Immature natural killer cell (primary cell): ENCODE measurements around the gene CARD16. TPM values are rescaled to one million over a fixed set of nuclear protein-coding genes. Genes with fewer than 3 reads are reported as not detected.

Experiments
- DNase-seq, 3 donors: peaks; one replicate each; pipeline ENCODE4 v3.0.0; 2022; ENCODE audit warnings: mixed read lengths in 1 of 3
- H3K27ac Mint-ChIP-seq, 6 donors: one replicate each; pipeline ENCODE4 v1.8.0; 2020; ENCODE audit warnings: mixed read lengths in 6 of 6, mild to moderate bottlenecking in 5 of 6, inconsistent platforms in 4 of 6, moderate library complexity in 3 of 6
- H3K27me3 Mint-ChIP-seq, 3 donors: one replicate each; pipeline ENCODE4 v1.8.0; 2020 to 2021; ENCODE audit warnings: low read depth in 3 of 3, mild to moderate bottlenecking in 3 of 3, mixed read lengths in 3 of 3, moderate library complexity in 3 of 3, inconsistent platforms in 1 of 3
- H3K36me3 Mint-ChIP-seq, 3 donors: one replicate each; pipeline ENCODE4 v1.8.0; 2020; ENCODE audit warnings: mixed read lengths in 3 of 3, inconsistent platforms in 2 of 3, mild to moderate bottlenecking in 2 of 3
- H3K4me1 Mint-ChIP-seq, 2 donors: one replicate each; pipeline ENCODE4 v1.8.0; 2020; ENCODE audit warnings: inconsistent platforms in 2 of 2, mild to moderate bottlenecking in 2 of 2, mixed read lengths in 2 of 2, moderate library complexity in 1 of 2
- H3K4me3 Mint-ChIP-seq, 5 donors: one replicate each; pipeline ENCODE4 v1.8.0; 2020; ENCODE audit warnings: mild to moderate bottlenecking in 5 of 5, mixed read lengths in 5 of 5, inconsistent platforms in 3 of 5, moderate library complexity in 3 of 5
- H3K9me3 Mint-ChIP-seq, 6 donors: one replicate each; pipeline ENCODE4 v1.8.0; 2020; ENCODE audit warnings: mild to moderate bottlenecking in 6 of 6, mixed read lengths in 6 of 6, inconsistent platforms in 4 of 6, moderate library complexity in 3 of 6
- polyA plus RNA-seq, 3 donors: library from polyadenylated mRNA; unstranded; fragments of 300-500 nt; fragmentation: Illumina TruSeq; gene quantifications; one replicate each; pipeline ENCODE4 v1.2.3, GENCODE V29; 2021

CARD16 gene
- polyA plus RNA-seq, 3 donors from 2014 or later: 297 to 386 (median 368) TPM

GRCh38 chr11:105000167-105000566 is 45.0 kb downstream of the CARD16 start:
- Mint-ChIP-seq H3K27me3 (no peaks in the 10 kb centered on the region), H3K9me3 (no peaks in the 10 kb centered on the region), H3K4me1 (peaks cover 8% of the 10 kb centered on the region in 2 donors), H3K4me3 (no peak overlapping the region), H3K27ac (peak overlapping the region in 2 of 6 donors; percentile 15 to 21), H3K36me3 (no peaks in the 10 kb centered on the region)
- no peak for DNase-seq

DNA sequence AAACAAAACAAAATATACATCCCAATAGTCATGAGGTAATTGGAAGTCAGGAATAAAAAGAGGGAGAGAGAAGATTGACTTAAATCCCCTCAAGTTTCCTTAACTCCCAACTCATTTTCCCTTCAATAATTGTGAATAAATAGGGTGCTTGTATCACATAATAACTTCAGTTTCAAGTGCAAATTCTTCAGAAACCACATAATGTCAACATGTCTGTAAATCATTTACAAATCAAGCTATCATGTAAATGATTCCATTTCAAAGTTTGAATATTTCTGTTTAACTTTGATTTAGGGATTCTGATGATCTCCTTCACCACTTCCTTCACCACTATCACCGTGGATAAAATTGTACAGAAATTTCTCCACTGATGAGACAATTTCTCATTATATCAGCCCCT is 45.4 kb downstream of the CARD16 start:
- Mint-ChIP-seq H3K27me3 (no peaks in the 10 kb centered on the region), H3K9me3 (no peaks in the 10 kb centered on the region), H3K27ac (no peak overlapping the region), H3K4me1 (peaks cover 10 to 11% of the 10 kb centered on the region in 2 donors), H3K4me3 (no peak overlapping the region), H3K36me3 (no peaks in the 10 kb centered on the region)
- no peak for DNase-seq

DNA sequence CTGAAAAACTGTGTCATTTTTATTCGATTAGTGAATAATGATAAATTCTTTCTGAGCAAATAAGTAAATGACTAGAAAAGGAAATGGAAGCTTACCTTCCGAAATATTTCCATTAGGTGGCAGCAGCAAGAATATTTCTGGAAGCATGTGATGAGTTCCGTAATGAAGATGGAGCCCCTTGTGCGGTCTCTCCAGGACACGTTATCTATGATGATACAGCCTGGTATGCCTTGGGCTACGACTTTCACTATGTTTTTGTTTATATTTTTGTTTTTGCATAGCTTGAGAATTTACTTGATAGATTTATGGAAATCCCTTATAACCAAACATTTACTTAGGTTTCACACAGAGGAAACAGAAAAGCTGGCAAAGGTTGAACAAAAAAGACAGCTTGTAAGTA is 47.8 kb downstream of the CARD16 start:
- peaks cover 0 to 3% (median 0%) of the 10 kb centered on the region in 6 donors for H3K9me3 Mint-ChIP-seq
- H3K27me3 Mint-ChIP-seq: peaks cover 0 to 2% (median 0%) of the 10 kb centered on the region in 3 donors

DNA sequence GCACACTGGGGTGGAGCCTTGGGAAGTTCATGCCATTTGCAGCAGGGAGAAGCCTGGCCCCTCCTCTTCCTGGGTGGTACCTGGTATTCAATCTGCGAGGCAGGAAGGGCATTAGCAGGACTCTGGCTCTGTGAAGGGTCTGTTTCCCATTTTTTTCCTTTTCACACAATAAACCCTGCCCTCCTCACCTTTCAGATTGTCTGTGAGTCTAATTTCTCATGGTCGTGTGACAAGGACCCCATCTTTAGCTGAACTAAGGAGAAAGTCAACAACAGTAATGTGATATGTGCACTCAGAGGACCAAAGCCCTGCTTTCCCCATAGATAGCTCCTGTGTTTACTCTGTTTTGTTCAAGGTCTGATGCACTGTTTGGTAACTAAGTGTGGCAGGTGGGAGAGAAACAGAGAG is 50.1 kb downstream of the CARD16 start:
- no peak overlapping the region for H3K27ac Mint-ChIP-seq
- no peak for DNase-seq
- peaks cover 0 to 2% (median 0%) of the 10 kb centered on the region in 3 donors for H3K27me3 Mint-ChIP-seq
- no peaks in the 10 kb centered on the region for H3K36me3 Mint-ChIP-seq
- peaks cover 0 to 3% (median 0%) of the 10 kb centered on the region in 6 donors for H3K9me3 Mint-ChIP-seq
- H3K4me3 Mint-ChIP-seq: no peak overlapping the region
- peaks cover 7 to 11% of the 10 kb centered on the region in 2 donors for H3K4me1 Mint-ChIP-seq

More for the DNA sequence above, 47.8 kb downstream of the CARD16 start:
- no peak overlapping the region for H3K27ac Mint-ChIP-seq
- no peaks in the 10 kb centered on the region for H3K36me3 Mint-ChIP-seq
- H3K4me1 Mint-ChIP-seq: peaks cover 15 to 19% of the 10 kb centered on the region in 2 donors
- DNase-seq: no peak
- H3K4me3 Mint-ChIP-seq: no peak overlapping the region

DNA sequence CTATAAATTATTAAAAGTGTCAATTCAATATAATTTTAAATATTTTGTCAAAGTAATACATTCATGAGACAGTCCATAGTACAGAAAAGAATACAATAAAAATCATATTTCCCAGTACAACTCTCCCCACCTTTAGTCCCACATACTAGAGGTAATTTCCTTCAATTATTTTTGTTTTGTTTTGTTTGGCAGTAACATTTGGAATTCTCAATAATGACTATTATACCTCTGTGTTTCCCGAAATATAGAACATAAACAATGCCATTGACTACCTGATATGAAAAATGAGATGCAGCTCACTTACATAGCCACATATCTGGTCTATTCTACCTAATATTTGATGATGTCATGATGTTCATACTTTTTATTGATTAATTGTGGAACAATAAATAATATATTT is 52.4 kb downstream of the CARD16 start:
- Mint-ChIP-seq H3K36me3 (peaks cover 0 to 4% (median 1%) of the 10 kb centered on the region in 3 donors), H3K9me3 (peaks cover 0 to 5% (median under 1%) of the 10 kb centered on the region in 6 donors)

GRCh38 chr11:104991994-104992393 is 53.1 kb downstream of the CARD16 start:
- no peak for DNase-seq
- Mint-ChIP-seq H3K27ac (no peak overlapping the region), H3K36me3 (peaks cover 0 to 9% (median 4%) of the 10 kb centered on the region in 3 donors), H3K9me3 (peaks cover 0 to 5% (median under 1%) of the 10 kb centered on the region in 6 donors), H3K4me1 (peaks cover 7 to 11% of the 10 kb centered on the region in 2 donors), H3K27me3 (peaks cover 0 to 7% (median 2%) of the 10 kb centered on the region in 3 donors), H3K4me3 (no peak overlapping the region)

More for the DNA sequence above, 52.4 kb downstream of the CARD16 start:
- Mint-ChIP-seq H3K4me3 (no peak overlapping the region), H3K27me3 (peaks cover 0 to 3% (median 2%) of the 10 kb centered on the region in 3 donors), H3K27ac (no peak overlapping the region), H3K4me1 (peaks cover 7 to 11% of the 10 kb centered on the region in 2 donors)
- DNase-seq: no peak

Other genes with a start within 250 kb of the CARD16 start
- not detected for gene CASP12, start 146.9 kb downstream of the CARD16 start, polyA plus RNA-seq
- 100 to 1,000 TPM; 141 to 184 (median 142) TPM for gene CASP4, start 76.8 kb downstream of the CARD16 start, polyA plus RNA-seq
- not detected for gene CASP5, start 22.2 kb downstream of the CARD16 start, polyA plus RNA-seq
- 100 to 1,000 TPM; 107 to 166 (median 115) TPM for gene CASP1, start 10.2 kb downstream of the CARD16 start, polyA plus RNA-seq
- not detected for gene CARD18, start 94.4 kb upstream of the CARD16 start, polyA plus RNA-seq